ENCODE measurements around the gene ASTN2. TPM values are rescaled to one million over a fixed set of nuclear protein-coding genes. Genes with fewer than 3 reads are reported as not detected.

ASTN2 gene
- total and polyA plus RNA-seq, 2 donors (not counting 3 experiments of a cell fraction or from before 2014, with no cell fraction given), result 1.0 to 1.9 TPM

- intact Hi-C loops (cut with micrococcal nuclease) (no loop called here), dilution Hi-C loops (cut with MboI; ENCODE audit: extremely low pct_ligation_motif_present, low sequenced_read_pairs) (no loop called here)
- Histone ChIP-seq H3K4me2 (ENCODE audit: insufficient read depth, low read length) (no peak overlapping the region), H4K20me1 (replicated peaks; ENCODE audit: control insufficient read depth, extremely low read depth, insufficient read depth, low read length) (no peaks in the 10 kb centered on the region), H3K79me2 (ENCODE audit: control insufficient read depth, insufficient read depth, low read length) (no peaks in the 10 kb centered on the region), H3K4me3 (replicated peaks in 1 of 3; ENCODE audit: insufficient read depth in 1 of 3, low read depth in 1 of 3, low read length in 3 of 3) (no peak overlapping the region), H3K4me1 (ENCODE audit: control insufficient read depth, extremely low read depth, insufficient read depth, low read length) (no peaks in the 10 kb centered on the region), H3K9ac (replicated peaks; ENCODE audit: extremely low read depth, insufficient read depth, low read length) (no peak overlapping the region), H3K36me3 (ENCODE audit: control insufficient read depth in 2 of 2, extremely low read depth in 1 of 2, insufficient read depth in 2 of 2, low read length in 2 of 2) (no peaks in the 10 kb centered on the region), H3K9me3 (replicated peaks; ENCODE audit: control insufficient read depth, insufficient read depth, low read length) (peaks cover 2% of the 10 kb centered on the region), H3K27ac (ENCODE audit: insufficient read depth, low read depth, low read length) (no peak overlapping the region), H2AFZ (ENCODE audit: low read depth, low read length) (no peak overlapping the region), H3K9me1 (replicated peaks; ENCODE audit: control insufficient read depth, extremely low read depth, insufficient read depth, low read length) (no peaks in the 10 kb centered on the region), H3K27me3 (ENCODE audit: control insufficient read depth in 2 of 2, insufficient read depth in 2 of 2, low read length in 2 of 2) (no peaks in the 10 kb centered on the region)
- CTCF ChIA-PET, result no interaction called here
- no TSS peak for BruUV-seq (replicated peaks)
- POLR2A ChIA-PET, result no interaction called here
- no peak for DNase-seq (ENCODE audit: low read depth, low spot score)
- no peak for FAIRE-seq
- TF ChIP-seq EZH2 (IDR thresholded peaks at IDR 0.05; ENCODE audit: borderline replicate concordance, low read depth, low read length, severe bottlenecking), result no peak
- TF ChIP-seq JUN (IDR thresholded peaks at IDR 0.05; ENCODE audit: borderline replicate concordance, insufficient read depth, insufficient read length, low read depth), result no peak
- no peak for TF ChIP-seq MAX (IDR thresholded peaks at IDR 0.05; ENCODE audit: insufficient read depth, insufficient read length)
- no peak for TF ChIP-seq POLR2AphosphoS5 (IDR thresholded peaks at IDR 0.05; ENCODE audit: insufficient read depth, low read depth, low read length)
- TF ChIP-seq POLR2A (IDR thresholded peaks at IDR 0.05; ENCODE audit: low read depth, low read length), result no peak
- TF ChIP-seq MYC (IDR thresholded peaks at IDR 0.05; ENCODE audit: low read depth, low read length), result no peak
- TF ChIP-seq CTCF (IDR thresholded peaks at IDR 0.05; ENCODE audit: extremely low read depth in 1 of 2, insufficient read depth in 1 of 2, low read depth in 1 of 2, low read length in 2 of 2), result no peak
- TF ChIP-seq GATA2 (IDR thresholded peaks at IDR 0.05; ENCODE audit: insufficient read depth, insufficient read length, low read depth, low read length), result no peak
Measured at GRCh38 chr9:117368684-117369230, 46.1 kb downstream of the ASTN2 start.

Measured in endothelial cell of umbilical vein (primary cell).